Measurements from ENCODE around the gene WDR6.
A peak's percentile ranks its signal among the peaks of the same experiment; 100 is the strongest.

The WDR6 gene

DNA sequence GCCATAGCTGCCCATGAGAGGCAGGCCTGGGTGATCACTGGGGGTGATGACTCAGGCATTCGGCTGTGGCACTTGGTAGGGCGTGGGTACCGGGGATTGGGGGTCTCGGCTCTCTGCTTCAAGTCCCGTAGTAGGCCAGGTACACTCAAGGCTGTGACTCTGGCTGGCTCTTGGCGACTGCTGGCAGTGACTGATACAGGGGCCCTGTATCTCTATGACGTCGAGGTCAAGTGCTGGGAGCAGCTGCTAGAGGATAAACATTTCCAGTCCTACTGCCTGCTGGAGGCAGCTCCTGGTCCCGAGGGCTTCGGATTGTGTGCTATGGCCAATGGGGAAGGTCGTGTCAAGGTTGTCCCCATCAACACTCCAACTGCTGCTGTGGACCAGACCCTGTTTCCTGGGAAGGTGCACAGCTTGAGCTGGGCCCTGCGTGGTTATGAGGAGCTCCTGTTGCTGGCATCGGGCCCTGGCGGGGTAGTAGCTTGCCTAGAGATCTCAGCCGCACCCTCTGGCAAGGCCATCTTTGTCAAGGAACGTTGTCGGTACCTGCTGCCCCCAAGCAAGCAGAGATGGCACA is 5.3 kb downstream of the WDR6 start:
- DNase-seq: no peak
- Mint-ChIP-seq H3K9me3 (no peaks in the 10 kb centered on the region), H3K27ac (no peak overlapping the region), H3K36me3 (ENCODE audit: low read depth) (peaks cover 41% of the 10 kb centered on the region), H3K4me3 (no peak overlapping the region), H3K27me3 (ENCODE audit: low read depth, poor library complexity) (no peaks in the 10 kb centered on the region), H3K4me1 (peaks cover 24% of the 10 kb centered on the region)
- TF ChIP-seq, protein P1, sequence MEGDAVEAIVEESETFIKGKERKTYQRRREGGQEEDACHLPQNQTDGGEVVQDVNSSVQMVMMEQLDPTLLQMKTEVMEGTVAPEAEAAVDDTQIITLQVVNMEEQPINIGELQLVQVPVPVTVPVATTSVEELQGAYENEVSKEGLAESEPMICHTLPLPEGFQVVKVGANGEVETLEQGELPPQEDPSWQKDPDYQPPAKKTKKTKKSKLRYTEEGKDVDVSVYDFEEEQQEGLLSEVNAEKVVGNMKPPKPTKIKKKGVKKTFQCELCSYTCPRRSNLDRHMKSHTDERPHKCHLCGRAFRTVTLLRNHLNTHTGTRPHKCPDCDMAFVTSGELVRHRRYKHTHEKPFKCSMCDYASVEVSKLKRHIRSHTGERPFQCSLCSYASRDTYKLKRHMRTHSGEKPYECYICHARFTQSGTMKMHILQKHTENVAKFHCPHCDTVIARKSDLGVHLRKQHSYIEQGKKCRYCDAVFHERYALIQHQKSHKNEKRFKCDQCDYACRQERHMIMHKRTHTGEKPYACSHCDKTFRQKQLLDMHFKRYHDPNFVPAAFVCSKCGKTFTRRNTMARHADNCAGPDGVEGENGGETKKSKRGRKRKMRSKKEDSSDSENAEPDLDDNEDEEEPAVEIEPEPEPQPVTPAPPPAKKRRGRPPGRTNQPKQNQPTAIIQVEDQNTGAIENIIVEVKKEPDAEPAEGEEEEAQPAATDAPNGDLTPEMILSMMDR (IDR thresholded peaks at IDR 0.05): no peak

DNA sequence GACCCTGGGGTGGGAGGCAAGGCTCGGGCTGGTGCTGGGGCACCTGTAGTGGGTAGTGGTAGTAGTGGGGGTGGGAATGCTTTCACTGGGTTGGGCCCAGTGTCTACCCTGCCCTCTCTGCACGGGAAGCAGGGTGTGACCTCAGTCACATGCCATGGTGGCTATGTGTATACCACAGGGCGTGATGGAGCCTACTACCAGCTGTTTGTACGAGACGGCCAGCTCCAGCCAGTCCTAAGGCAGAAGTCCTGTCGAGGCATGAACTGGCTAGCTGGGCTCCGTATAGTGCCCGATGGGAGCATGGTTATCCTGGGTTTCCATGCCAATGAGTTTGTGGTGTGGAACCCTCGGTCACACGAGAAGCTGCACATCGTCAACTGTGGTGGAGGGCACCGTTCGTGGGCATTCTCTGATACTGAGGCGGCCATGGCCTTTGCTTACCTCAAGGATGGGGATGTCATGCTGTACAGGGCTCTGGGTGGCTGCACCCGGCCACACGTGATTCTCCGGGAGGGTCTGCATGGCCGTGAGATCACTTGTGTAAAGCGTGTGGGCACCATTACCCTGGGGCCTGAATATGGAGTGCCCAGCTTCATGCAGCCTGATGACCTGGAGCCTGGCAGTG is 6.0 kb downstream of the WDR6 start:
- TF ChIP-seq, protein P1 (IDR thresholded peaks at IDR 0.05): no peak
- no peak for DNase-seq
- Mint-ChIP-seq H3K9me3 (no peaks in the 10 kb centered on the region), H3K27ac (no peak overlapping the region), H3K27me3 (ENCODE audit: low read depth, poor library complexity) (no peaks in the 10 kb centered on the region), H3K4me3 (no peak overlapping the region), H3K36me3 (ENCODE audit: low read depth) (peaks cover 36% of the 10 kb centered on the region), H3K4me1 (peaks cover 18% of the 10 kb centered on the region)

DNA sequence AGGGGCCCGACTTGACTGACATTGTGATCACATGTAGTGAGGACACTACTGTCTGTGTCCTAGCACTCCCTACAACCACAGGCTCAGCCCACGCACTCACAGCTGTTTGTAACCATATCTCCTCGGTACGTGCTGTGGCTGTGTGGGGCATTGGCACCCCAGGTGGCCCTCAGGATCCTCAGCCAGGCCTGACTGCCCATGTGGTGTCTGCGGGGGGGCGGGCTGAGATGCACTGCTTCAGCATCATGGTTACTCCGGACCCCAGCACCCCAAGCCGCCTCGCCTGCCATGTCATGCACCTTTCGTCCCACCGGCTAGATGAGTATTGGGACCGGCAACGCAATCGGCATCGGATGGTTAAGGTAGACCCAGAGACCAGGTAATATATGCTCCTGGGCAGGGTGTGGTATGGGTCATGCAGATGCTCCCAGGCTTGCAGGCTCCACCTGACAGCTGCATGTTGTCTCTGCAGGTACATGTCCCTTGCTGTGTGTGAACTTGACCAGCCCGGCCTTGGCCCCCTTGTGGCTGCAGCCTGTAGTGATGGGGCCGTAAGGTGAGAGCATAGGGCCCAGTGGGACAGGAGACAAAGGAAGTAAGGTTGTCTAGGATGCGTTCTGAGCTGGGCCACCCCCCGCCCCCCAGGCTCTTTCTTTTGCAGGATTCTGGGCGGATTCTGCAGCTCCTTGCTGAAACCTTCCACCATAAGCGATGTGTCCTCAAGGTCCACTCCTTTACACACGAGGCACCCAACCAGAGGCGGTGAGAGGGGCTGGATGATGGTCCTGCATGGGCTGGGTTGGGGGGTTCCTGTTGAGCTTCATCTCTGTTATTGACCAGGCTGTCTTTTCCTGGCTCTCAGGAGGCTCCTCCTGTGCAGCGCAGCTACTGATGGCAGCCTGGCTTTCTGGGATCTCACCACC is 6.8 kb downstream of the WDR6 start:
- TF ChIP-seq, protein P1 (IDR thresholded peaks at IDR 0.05): peak; percentile 53
- Mint-ChIP-seq H3K9me3 (no peaks in the 10 kb centered on the region), H3K4me3 (no peak overlapping the region), H3K27ac (no peak overlapping the region), H3K36me3 (ENCODE audit: low read depth) (peaks cover 32% of the 10 kb centered on the region), H3K4me1 (peaks cover 18% of the 10 kb centered on the region), H3K27me3 (ENCODE audit: low read depth, poor library complexity) (no peaks in the 10 kb centered on the region)
- peak; percentile 56 for DNase-seq

DNA sequence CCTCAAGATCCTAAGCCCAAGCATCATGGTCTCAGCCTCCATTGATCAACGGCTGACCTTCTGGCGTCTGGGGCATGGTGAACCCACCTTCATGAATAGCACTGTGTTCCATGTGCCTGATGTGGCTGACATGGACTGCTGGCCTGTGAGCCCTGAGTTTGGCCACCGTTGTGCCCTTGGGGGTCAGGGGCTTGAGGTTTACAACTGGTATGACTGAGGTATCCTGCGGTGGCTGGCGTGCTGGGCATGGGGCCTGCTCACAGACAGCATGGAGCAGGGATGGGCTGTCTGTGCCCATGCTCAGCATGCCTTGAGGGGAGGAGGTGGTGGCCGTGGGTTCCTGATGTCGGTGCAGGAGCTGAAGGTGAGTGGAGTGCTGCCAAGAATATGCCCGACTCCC is 7.9 kb downstream of the WDR6 start:
- Mint-ChIP-seq H3K9me3 (no peaks in the 10 kb centered on the region), H3K27me3 (ENCODE audit: low read depth, poor library complexity) (no peaks in the 10 kb centered on the region), H3K4me1 (peaks cover 19% of the 10 kb centered on the region), H3K27ac (peak overlapping the region; percentile 87), H3K36me3 (ENCODE audit: low read depth) (peaks cover 27% of the 10 kb centered on the region), H3K4me3 (no peak overlapping the region)
- TF ChIP-seq, protein P1 (IDR thresholded peaks at IDR 0.05): no peak
- no peak for DNase-seq

DNA sequence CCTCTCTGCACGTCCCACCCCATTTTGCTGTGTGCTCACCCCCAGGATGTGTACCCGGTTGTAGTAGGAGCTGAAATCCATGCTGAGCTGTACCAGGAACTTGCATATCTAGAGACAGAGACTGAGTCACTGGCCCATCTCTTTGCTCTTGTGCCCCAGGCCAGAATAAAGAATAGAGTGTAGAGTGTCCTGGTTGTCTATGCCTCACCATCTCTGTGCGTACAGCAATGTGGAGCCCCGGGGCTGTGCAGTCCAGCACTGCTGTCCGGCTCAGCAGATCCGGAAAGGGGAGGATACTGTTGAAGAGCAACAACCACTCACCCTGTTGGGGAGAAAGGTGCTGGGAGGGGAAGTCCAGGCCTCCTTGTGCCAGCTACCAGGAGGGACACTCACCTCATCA is 8.6 kb downstream of the WDR6 start:
- Mint-ChIP-seq H3K36me3 (ENCODE audit: low read depth) (peaks cover 27% of the 10 kb centered on the region), H3K27ac (peak overlapping the region; percentile 87), H3K27me3 (ENCODE audit: low read depth, poor library complexity) (no peaks in the 10 kb centered on the region), H3K4me1 (peaks cover 23% of the 10 kb centered on the region), H3K4me3 (no peak overlapping the region), H3K9me3 (no peaks in the 10 kb centered on the region)
- TF ChIP-seq, protein P1 (IDR thresholded peaks at IDR 0.05): no peak
- no peak for DNase-seq
